IMR-90 (cell line): ENCODE data around the gene MKRN2OS. TPM values are rescaled to one million over a fixed set of nuclear protein-coding genes. Genes with fewer than 3 reads are reported as not detected.

ENCODE experiments used
- ATAC-seq: fragments of 200-7000 bp; cut with Tn5 transposase; 2 replicates; pipeline ENCODE4 v1.9.1; 2020; ENCODE audit warnings: low read depth, mild to moderate bottlenecking, moderate library complexity
- BruUV-seq: library from RNA; stranded (reverse); fragments of 400-500 nt; replicated peaks from 2 replicates; lab custom pipeline; 2021; lab: Mats Ljungman, UMichigan
- CTCF ChIA-PET: fragments of 300-600 bp; formaldehyde crosslinking; extraction: SDS; loops from one replicate; lab custom pipeline; 2021; ENCODE audit warnings: antibody characterized with exemption; lab: Yijun Ruan, JAX
- POLR2A ChIA-PET: fragments of 300-600 bp; sonication (Branson Sonifier 250); formaldehyde crosslinking; loops from one replicate; lab custom pipeline; 2022; ENCODE audit warnings: antibody characterized with exemption; ENCODE audit not compliant: unreplicated experiment; lab: Charles Lee
- DNase-seq: peaks from one replicate; pipeline ENCODE4 v3.0.0; 2013
- H2AFZ ChIP-seq: replicated peaks from 2 replicates; pipeline ENCODE3; 2013; ENCODE audit warnings: low read length, mild to moderate bottlenecking; ENCODE audit not compliant: poor library complexity
- H2AK5ac ChIP-seq: 2 replicates; pipeline ENCODE4 v1.6.1; 2013; ENCODE audit warnings: low read depth, low read length, inconsistent platforms
- H2AK9ac ChIP-seq: replicated peaks from 2 replicates; pipeline ENCODE3; 2013; ENCODE audit warnings: mild to moderate bottlenecking, low read depth, low read length, moderate library complexity; ENCODE audit not compliant: poor library complexity
- H2BK120ac ChIP-seq: 2 replicates; pipeline ENCODE4 v1.6.1; 2013; ENCODE audit warnings: low read depth, low read length, inconsistent platforms
- H2BK15ac ChIP-seq: 3 replicates; pipeline ENCODE4 v1.6.1; 2013; ENCODE audit warnings: low read depth, low read length, inconsistent platforms
- H2BK20ac ChIP-seq: 2 replicates; pipeline ENCODE4 v1.6.1; 2013; ENCODE audit warnings: low read depth, mild to moderate bottlenecking, inconsistent platforms, low read length, moderate library complexity
- H2BK5ac ChIP-seq: 2 replicates; pipeline ENCODE4 v1.6.1; 2013; ENCODE audit warnings: mild to moderate bottlenecking, low read depth, low read length, inconsistent platforms; ENCODE audit not compliant: poor library complexity, severe bottlenecking
- H3K14ac ChIP-seq: replicated peaks from 2 replicates; pipeline ENCODE4 v1.6.1; 2013; ENCODE audit warnings: low read depth, low read length, inconsistent platforms
- H3K18ac ChIP-seq: 2 replicates; pipeline ENCODE4 v1.6.1; 2013; ENCODE audit warnings: low read depth, low read length, control low read depth
- H3K23ac ChIP-seq: 2 replicates; pipeline ENCODE4 v1.6.1; 2013; ENCODE audit warnings: low read depth, low read length, inconsistent platforms
- H3K27ac ChIP-seq: 2 replicates; pipeline ENCODE4 v1.5.1; 2013; ENCODE audit warnings: mild to moderate bottlenecking, control low read depth, low read length; ENCODE audit not compliant: insufficient read depth
- H3K27me3 ChIP-seq: 2 replicates; pipeline ENCODE4 v1.6.1; 2013; ENCODE audit warnings: low read length; ENCODE audit not compliant: control insufficient read depth, insufficient read depth
- H3K36me3 ChIP-seq: 2 replicates; pipeline ENCODE4 v1.6.1; 2013; ENCODE audit warnings: low read length, mixed read lengths; ENCODE audit not compliant: control insufficient read depth, insufficient read depth
- H3K4ac ChIP-seq: 2 replicates; pipeline ENCODE4 v1.6.1; 2013; ENCODE audit warnings: low read depth, low read length, inconsistent platforms
- H3K4me1 ChIP-seq: 2 replicates; pipeline ENCODE4 v1.6.1; 2013; ENCODE audit warnings: low read length, mixed read lengths; ENCODE audit not compliant: control insufficient read depth, insufficient read depth
- H3K4me2 ChIP-seq: 2 replicates; pipeline ENCODE4 v1.6.1; 2013; ENCODE audit warnings: low read depth, mild to moderate bottlenecking, control low read depth, low read length, moderate library complexity
- H3K4me3 ChIP-seq: 2 replicates; pipeline ENCODE4 v1.5.1; 2013; ENCODE audit warnings: low read depth, mild to moderate bottlenecking, control low read depth, low read length, moderate library complexity; ENCODE audit not compliant: insufficient read depth
- H3K56ac ChIP-seq: 2 replicates; pipeline ENCODE4 v1.6.1; 2013; ENCODE audit warnings: low read length, inconsistent platforms; ENCODE audit not compliant: insufficient read depth; ENCODE audit errors: extremely low read depth
- H3K79me1 ChIP-seq, 2 experiments: 2 replicates each; pipeline ENCODE4 v1.6.1; 2013; ENCODE audit warnings: low read length in 2 of 2, inconsistent platforms in 1 of 2, low read depth in 1 of 2
- H3K9ac ChIP-seq: 2 replicates; pipeline ENCODE4 v1.6.1; 2013; ENCODE audit warnings: low read depth, low read length, control low read depth
- H3K9me1 ChIP-seq: 2 replicates; pipeline ENCODE4 v1.6.1; 2013; ENCODE audit warnings: low read length, inconsistent platforms; ENCODE audit not compliant: insufficient read depth
- H3K9me3 ChIP-seq: 2 replicates; pipeline ENCODE4 v1.6.1; 2013; ENCODE audit warnings: low read length; ENCODE audit not compliant: control insufficient read depth, insufficient read depth
- H4K20me1 ChIP-seq: 2 replicates; pipeline ENCODE4 v1.6.1; 2013; ENCODE audit warnings: low read length, inconsistent platforms; ENCODE audit not compliant: insufficient read depth
- H4K5ac ChIP-seq: 2 replicates; pipeline ENCODE4 v1.6.1; 2013; ENCODE audit warnings: mild to moderate bottlenecking, low read depth, low read length, control low read depth
- H4K8ac ChIP-seq, 2 experiments: 2 replicates each; pipeline ENCODE4 v1.6.1; 2013; ENCODE audit warnings: low read depth in 2 of 2, low read length in 2 of 2, control low read depth in 1 of 2, inconsistent platforms in 1 of 2
- H4K91ac ChIP-seq: 2 replicates; pipeline ENCODE4 v1.6.1; 2013; ENCODE audit warnings: low read depth, low read length, inconsistent platforms; ENCODE audit not compliant: insufficient read depth
- BHLHE40 ChIP-seq: fragments of 150-350 bp; IDR thresholded peaks from 2 replicates; pipeline ENCODE4 v1.6.1; 2016; ENCODE audit warnings: mild to moderate bottlenecking, low read depth, low read length
- CEBPB ChIP-seq: IDR thresholded peaks from 2 replicates; pipeline ENCODE4 v1.6.1; 2012; ENCODE audit warnings: low read depth, low read length, improper control_type of control experiment
- CTCF ChIP-seq: conservative IDR thresholded peaks from 2 replicates; pipeline ENCODE4 v1.5.1; 2012; ENCODE audit warnings: mild to moderate bottlenecking, low read depth, low read length, improper control_type of control experiment
- ELK1 ChIP-seq: fragments of 150-350 bp; IDR thresholded peaks from 2 replicates; pipeline ENCODE4 v1.6.1; 2016; ENCODE audit warnings: low read depth, mild to moderate bottlenecking, low read length, moderate library complexity, borderline replicate concordance
- FOS ChIP-seq: fragments of 150-350 bp; IDR thresholded peaks from 2 replicates; pipeline ENCODE4 v1.6.1; 2016; ENCODE audit warnings: low read depth, low read length
- MAFK ChIP-seq: IDR thresholded peaks from 2 replicates; pipeline ENCODE4 v1.6.1; 2012; ENCODE audit warnings: low read depth, low read length, improper control_type of control experiment
- MAZ ChIP-seq: IDR thresholded peaks from 2 replicates; pipeline ENCODE4 v1.6.1; 2012; ENCODE audit warnings: low read depth, mild to moderate bottlenecking, low read length, improper control_type of control experiment, moderate library complexity, borderline replicate concordance
- MXI1 ChIP-seq: IDR thresholded peaks from 2 replicates; pipeline ENCODE4 v1.6.1; 2012; ENCODE audit warnings: low read depth, mild to moderate bottlenecking, low read length, moderate library complexity, borderline replicate concordance
- NFE2L2 ChIP-seq: fragments of 150-350 bp; IDR thresholded peaks from 2 replicates; pipeline ENCODE4 v1.6.1; 2016; ENCODE audit warnings: low read depth, mild to moderate bottlenecking, low read length
- POLR2A ChIP-seq: IDR thresholded peaks from 2 replicates; pipeline ENCODE4 v1.6.1; 2012; ENCODE audit warnings: mild to moderate bottlenecking, low read depth, low read length
- RAD21 ChIP-seq: IDR thresholded peaks from 2 replicates; pipeline ENCODE4 v1.6.1; 2012; ENCODE audit warnings: low read length, improper control_type of control experiment
- RCOR1 ChIP-seq: IDR thresholded peaks from 2 replicates; pipeline ENCODE4 v1.6.1; 2012; ENCODE audit warnings: mild to moderate bottlenecking, low read length, improper control_type of control experiment; ENCODE audit not compliant: insufficient replicate concordance
- RFX5 ChIP-seq: IDR thresholded peaks from 2 replicates; pipeline ENCODE4 v1.8.0; 2012; ENCODE audit warnings: low read depth, mild to moderate bottlenecking, low read length, moderate library complexity
- SMC3 ChIP-seq: fragments of 150-350 bp; IDR thresholded peaks from 2 replicates; pipeline ENCODE4 v1.6.1; 2016; ENCODE audit warnings: low read depth, mild to moderate bottlenecking, antibody characterized with exemption, low read length, moderate library complexity
- WGBS, 2 experiments: methylation state at CpG; one replicate each; pipeline versions ENCODE4 v1.1.5 to v1.1.7; 2013; ENCODE audit warnings: missing lambda C conversion rate in 2 of 2; ENCODE audit not compliant: insufficient read length in 1 of 2; ENCODE audit errors: extremely low coverage in 2 of 2; 5-methylcytosine and 5-hydroxymethylcytosine counted together
- dilution Hi-C: fragments of 300-500 bp; cut with HindIII; formaldehyde crosslinking; loops from one replicate; pipeline ENCODE4 v1.14.3; 2018; ENCODE audit warnings: low sequenced_read_pairs; ENCODE audit not compliant: unreplicated experiment
- in situ Hi-C: fragments of 300-500 bp; cut with MboI; formaldehyde crosslinking; loops from 3 replicates; pipeline ENCODE4 v1.14.3; 2019; ENCODE audit warnings: low sequenced_read_pairs, inconsistent platforms, mixed read lengths
- intact Hi-C: fragments of 100-400 bp; cut with micrococcal nuclease; formaldehyde crosslinking; loops from 2 replicates; pipeline ENCODE4 v1.10.0; 2022
- polyA plus RNA-seq, 3 experiments: library from polyadenylated mRNA; depleted of rRNA; stranded (reverse); fragments of >200 nt; gene quantifications; 2 replicates each; pipeline ENCODE4 v1.2.3, GENCODE V29; 2012; ENCODE audit warnings: low replicate concordance in 1 of 3
- total RNA-seq: library from RNA; depleted of rRNA; stranded (reverse); fragments of >200 nt; gene quantifications from 2 replicates; pipeline ENCODE4 v1.2.3, GENCODE V29; 2012
- TF ChIP-seq, protein P1 (sequence below): fragments of 150-350 bp; IDR thresholded peaks from 2 replicates; pipeline ENCODE4 v1.6.1; 2017; ENCODE audit warnings: mild to moderate bottlenecking, antibody characterized with exemption, low read length, low read depth

The MKRN2OS gene
- total and polyA plus RNA-seq, 2 of the 4 experiments (the other 2 are of a cell fraction) = not detected

DNA sequence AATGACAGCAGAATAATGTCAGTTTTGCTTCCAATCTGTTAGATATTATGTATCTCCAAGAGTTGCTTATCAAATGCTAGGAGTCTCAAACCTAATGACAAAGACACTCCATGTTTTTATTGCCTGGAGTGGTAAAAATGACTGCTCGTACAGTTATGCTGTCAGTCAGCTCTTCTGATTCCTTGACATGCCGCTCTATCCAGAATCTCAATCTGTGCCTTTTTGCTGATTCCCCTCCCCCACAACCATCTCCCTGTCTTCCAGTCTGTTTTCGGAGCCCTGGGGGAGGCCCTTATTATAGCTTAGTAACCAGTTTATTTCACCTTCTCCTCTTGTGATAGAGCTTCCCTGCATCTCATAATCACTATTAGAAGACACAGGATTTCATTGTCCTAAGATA is 14.2 kb upstream of the MKRN2OS start:
- H4K5ac ChIP-seq = no peak overlapping the region
- H2AK5ac ChIP-seq = no peak overlapping the region
- peaks cover 10% of the 10 kb centered on the region for H3K4me1 ChIP-seq
- peak overlapping the region in 1 of 2 experiments; percentile 17; a peak in 1 of 4 replicates for H4K8ac ChIP-seq
- H2BK120ac ChIP-seq = no peak overlapping the region
- DNase-seq (no peak), ATAC-seq (no peak)
- no peaks in the 10 kb centered on the region for H3K9me3 ChIP-seq
- H3K4me2 ChIP-seq = peak overlapping the region; percentile 38; the same call in 1 of the 2 replicates
- intact Hi-C loops = loop anchor here (5.0 kb wide), 2 partner anchors 52 to 367 kb away; no protein-coding TSS in a partner anchor
- H4K20me1 ChIP-seq = peaks cover 63% of the 10 kb centered on the region
- dilution Hi-C loops = no loop called here
- H3K9ac ChIP-seq = no peak overlapping the region
- no peak overlapping the region for H2AK9ac ChIP-seq
- no peak overlapping the region for H2BK15ac ChIP-seq
- no peak overlapping the region for H2BK5ac ChIP-seq
- H3K56ac ChIP-seq = no peak overlapping the region
- POLR2A ChIA-PET = no interaction called here
- CTCF ChIA-PET = interaction anchor here (1.2 kb wide), 1 partner anchor 9 kb away, joined by 3 read pairs; no protein-coding TSS in a partner anchor
- BruUV-seq = TSS peak; percentile 31
- peak overlapping the region; percentile 43; the same call in 1 of the 2 replicates for H3K23ac ChIP-seq
- TF ChIP-seq MXI1 = no peak
- no peak for TF ChIP-seq ELK1
- no peak for TF ChIP-seq FOS
- TF ChIP-seq POLR2A = no peak
- TF ChIP-seq SMC3 = no peak
- TF ChIP-seq MAZ = no peak
- TF ChIP-seq RCOR1 = no peak
- no peak for TF ChIP-seq CTCF
- TF ChIP-seq CEBPB = no peak
- TF ChIP-seq BHLHE40 = no peak
- TF ChIP-seq, protein P1, sequence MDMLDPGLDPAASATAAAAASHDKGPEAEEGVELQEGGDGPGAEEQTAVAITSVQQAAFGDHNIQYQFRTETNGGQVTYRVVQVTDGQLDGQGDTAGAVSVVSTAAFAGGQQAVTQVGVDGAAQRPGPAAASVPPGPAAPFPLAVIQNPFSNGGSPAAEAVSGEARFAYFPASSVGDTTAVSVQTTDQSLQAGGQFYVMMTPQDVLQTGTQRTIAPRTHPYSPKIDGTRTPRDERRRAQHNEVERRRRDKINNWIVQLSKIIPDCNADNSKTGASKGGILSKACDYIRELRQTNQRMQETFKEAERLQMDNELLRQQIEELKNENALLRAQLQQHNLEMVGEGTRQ = no peak
- no peak for TF ChIP-seq NFE2L2
- no peak for TF ChIP-seq RFX5
- no peak for TF ChIP-seq MAFK
- TF ChIP-seq RAD21 = no peak
- H3K4me3 ChIP-seq = no peak overlapping the region
- H3K4ac ChIP-seq = no peak overlapping the region
- H2BK20ac ChIP-seq = no peak overlapping the region
- peaks cover 3 to 54% of the 10 kb centered on the region in 2 experiments; a peak in 2 of 4 replicates for H3K79me1 ChIP-seq
- no peak overlapping the region for H4K91ac ChIP-seq
- H3K9me1 ChIP-seq = peaks cover 15% of the 10 kb centered on the region
- in situ Hi-C loops = no loop called here
- H3K14ac ChIP-seq = no peak overlapping the region
- H2AFZ ChIP-seq = no peak overlapping the region
- WGBS, 2 experiments = 100% methylated on average over 1 of the region's 3 CpGs; no CpG with 5 or more reads in 1 of the 2 experiments
- no peaks in the 10 kb centered on the region for H3K36me3 ChIP-seq
- H3K18ac ChIP-seq = no peak overlapping the region
- no peak overlapping the region for H3K27ac ChIP-seq
- no peaks in the 10 kb centered on the region for H3K27me3 ChIP-seq
